DOHH2 (cell line): ENCODE results near the gene UTRN.

ENCODE experiments used
- H3F3A ChIP-seq: fragments of 200-600 bp; sonication (generic), shearing (Covaris generic); 2 replicates; pipeline ENCODE4 v1.6.0; 2016; ENCODE audit warnings: antibody characterized with exemption, mild to moderate bottlenecking; ENCODE audit not compliant: control insufficient read depth, insufficient read depth
- H3K27ac ChIP-seq: fragments of 200-600 bp; sonication (generic); 2 replicates; pipeline ENCODE4 v1.5.1; 2014; ENCODE audit warnings: low read depth, mild to moderate bottlenecking, low read length, moderate library complexity
- H3K27me3 ChIP-seq: fragments of 200-600 bp; sonication (generic); 2 replicates; pipeline ENCODE4 v1.6.1; 2014; ENCODE audit warnings: mild to moderate bottlenecking, low read length, mixed read lengths; ENCODE audit not compliant: control insufficient read depth
- H3K36me3 ChIP-seq: fragments of 200-600 bp; sonication (generic); 2 replicates; pipeline ENCODE4 v1.6.1; 2014; ENCODE audit warnings: mild to moderate bottlenecking, low read length, moderate library complexity, mixed read lengths; ENCODE audit not compliant: control insufficient read depth
- H3K4me1 ChIP-seq: fragments of 200-600 bp; sonication (generic); 2 replicates; pipeline ENCODE4 v1.6.1; 2014; ENCODE audit warnings: mild to moderate bottlenecking, low read length, mixed read lengths; ENCODE audit not compliant: control insufficient read depth
- H3K4me2 ChIP-seq: fragments of 200-600 bp; sonication (generic); 2 replicates; pipeline ENCODE4 v1.6.0; 2014; ENCODE audit warnings: mild to moderate bottlenecking, low read length, moderate library complexity
- H3K4me3 ChIP-seq: fragments of 200-600 bp; sonication (generic); 2 replicates; pipeline ENCODE4 v1.5.1; 2014; ENCODE audit warnings: mild to moderate bottlenecking, low read length, mixed read lengths
- H3K79me2 ChIP-seq: fragments of 200-600 bp; sonication (generic); 2 replicates; pipeline ENCODE4 v1.6.1; 2014; ENCODE audit warnings: mild to moderate bottlenecking, low read length, mixed read lengths; ENCODE audit not compliant: control insufficient read depth
- H3K9me2 ChIP-seq: fragments of 200-600 bp; sonication (generic); replicated peaks from 2 replicates; pipeline ENCODE4 v1.6.1; 2014; ENCODE audit warnings: mild to moderate bottlenecking, low read length, mixed read lengths; ENCODE audit not compliant: control insufficient read depth
- H3K9me3 ChIP-seq: fragments of 200-600 bp; sonication (generic); 2 replicates; pipeline ENCODE4 v1.6.1; 2014; ENCODE audit warnings: antibody characterized with exemption, low read length, mixed read lengths; ENCODE audit not compliant: control insufficient read depth, insufficient read depth
- H4K20me1 ChIP-seq: fragments of 200-600 bp; sonication (generic); 2 replicates; pipeline ENCODE4 v1.6.0; 2014; ENCODE audit warnings: low read depth, mild to moderate bottlenecking, antibody characterized with exemption, low read length, moderate library complexity; ENCODE audit not compliant: control insufficient read depth, insufficient read depth
- EZH2phosphoT487 ChIP-seq: fragments of 200-600 bp; sonication (generic); IDR thresholded peaks from 2 replicates; pipeline ENCODE4 v1.6.1; 2017; ENCODE audit warnings: borderline replicate concordance, mild to moderate bottlenecking, antibody characterized with exemption, low read length, moderate library complexity, mixed read lengths
- TF ChIP-seq, protein P1 (sequence below): fragments of 200-600 bp; sonication (generic); IDR thresholded peaks from one replicate; pipeline ENCODE4 v1.5.1; 2014; ENCODE audit warnings: antibody characterized with exemption, mild to moderate bottlenecking, low read depth, low read length; ENCODE audit not compliant: poor library complexity, severe bottlenecking

The UTRN gene

DNA sequence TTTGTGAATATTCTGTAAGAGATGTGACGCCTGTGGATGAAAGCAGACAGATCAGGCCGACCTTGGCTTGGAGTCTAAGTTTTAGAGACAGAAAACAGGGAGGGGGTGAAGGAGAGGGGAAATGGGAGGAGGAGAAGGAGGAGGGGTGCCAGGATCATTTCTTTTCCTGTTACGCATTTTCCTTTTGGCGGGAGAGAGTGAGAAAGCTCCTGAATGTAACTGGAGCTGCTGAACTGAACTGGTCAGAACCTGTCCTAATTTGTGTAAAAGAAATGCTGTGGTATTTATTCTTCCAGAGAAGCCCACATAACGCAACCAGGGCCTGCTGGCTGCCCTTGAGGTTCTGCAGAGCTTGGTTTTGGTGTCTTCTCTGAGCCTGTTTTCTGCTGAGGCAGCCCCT is 41.9 kb downstream of the UTRN start:
- Histone ChIP-seq H3K27me3 (peaks cover 34% of the 10 kb centered on the region), H3K9me2 (no peaks in the 10 kb centered on the region), H3K9me3 (no peaks in the 10 kb centered on the region), H3K36me3 (no peaks in the 10 kb centered on the region), H3F3A (no peaks in the 10 kb centered on the region), H3K79me2 (no peaks in the 10 kb centered on the region), H3K4me3 (no peak overlapping the region), H3K4me1 (no peaks in the 10 kb centered on the region), H4K20me1 (no peaks in the 10 kb centered on the region), H3K27ac (no peak overlapping the region), H3K4me2 (no peak overlapping the region)
- no peak for TF ChIP-seq EZH2phosphoT487
- TF ChIP-seq, protein P1, sequence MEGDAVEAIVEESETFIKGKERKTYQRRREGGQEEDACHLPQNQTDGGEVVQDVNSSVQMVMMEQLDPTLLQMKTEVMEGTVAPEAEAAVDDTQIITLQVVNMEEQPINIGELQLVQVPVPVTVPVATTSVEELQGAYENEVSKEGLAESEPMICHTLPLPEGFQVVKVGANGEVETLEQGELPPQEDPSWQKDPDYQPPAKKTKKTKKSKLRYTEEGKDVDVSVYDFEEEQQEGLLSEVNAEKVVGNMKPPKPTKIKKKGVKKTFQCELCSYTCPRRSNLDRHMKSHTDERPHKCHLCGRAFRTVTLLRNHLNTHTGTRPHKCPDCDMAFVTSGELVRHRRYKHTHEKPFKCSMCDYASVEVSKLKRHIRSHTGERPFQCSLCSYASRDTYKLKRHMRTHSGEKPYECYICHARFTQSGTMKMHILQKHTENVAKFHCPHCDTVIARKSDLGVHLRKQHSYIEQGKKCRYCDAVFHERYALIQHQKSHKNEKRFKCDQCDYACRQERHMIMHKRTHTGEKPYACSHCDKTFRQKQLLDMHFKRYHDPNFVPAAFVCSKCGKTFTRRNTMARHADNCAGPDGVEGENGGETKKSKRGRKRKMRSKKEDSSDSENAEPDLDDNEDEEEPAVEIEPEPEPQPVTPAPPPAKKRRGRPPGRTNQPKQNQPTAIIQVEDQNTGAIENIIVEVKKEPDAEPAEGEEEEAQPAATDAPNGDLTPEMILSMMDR, result no peak

DNA sequence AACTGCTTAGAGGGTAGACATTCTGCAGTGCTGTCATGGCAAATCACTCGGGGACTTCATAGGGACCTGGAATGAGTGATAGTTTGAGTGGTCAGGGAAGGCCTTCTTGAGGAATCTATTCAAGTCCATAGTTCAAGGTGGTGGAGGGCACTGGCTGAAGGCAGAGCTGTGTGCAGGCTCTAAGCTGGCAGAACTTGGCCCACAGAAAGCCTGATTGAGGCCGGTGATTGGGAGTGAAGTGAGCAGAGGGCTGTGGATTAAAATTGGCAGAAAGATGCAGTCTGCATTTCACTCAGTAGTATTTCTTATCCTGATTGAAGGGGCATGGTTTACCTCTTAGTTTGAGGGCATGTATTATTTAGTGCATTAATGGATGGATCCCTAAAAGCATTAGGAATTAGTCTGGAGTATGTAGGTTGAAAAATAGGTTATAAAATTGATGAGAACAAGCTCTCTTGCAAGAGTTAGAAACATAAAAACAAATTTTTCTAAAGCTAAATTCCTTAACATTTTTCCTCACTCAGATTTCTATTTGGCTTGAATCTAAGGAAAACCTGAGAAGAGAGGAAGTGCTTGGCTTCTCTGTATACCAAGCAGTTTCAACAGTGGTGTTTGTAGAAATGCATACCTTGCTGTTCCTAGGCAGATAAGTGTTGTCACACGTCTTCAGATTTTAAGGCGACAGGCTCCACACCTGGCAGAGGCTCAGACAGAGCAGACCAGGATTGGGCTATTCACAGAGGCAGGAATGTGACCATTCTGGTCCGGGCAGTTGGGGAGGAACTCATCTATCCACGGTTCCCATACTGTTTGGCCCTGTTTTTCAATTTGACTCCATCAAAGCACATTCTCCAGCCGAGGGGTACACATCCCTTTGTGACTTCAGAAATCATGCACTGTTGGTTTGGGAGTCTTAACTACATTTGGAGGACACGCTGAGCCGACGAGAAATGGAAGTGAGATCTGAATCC is 45.2 kb downstream of the UTRN start:
- H4K20me1 ChIP-seq, result peaks cover 4% of the 10 kb centered on the region; the same call in 1 of the 2 replicates
- H3F3A ChIP-seq, result peaks cover 6% of the 10 kb centered on the region
- TF ChIP-seq, protein P1, result no peak
- TF ChIP-seq EZH2phosphoT487, result no peak
- H3K4me1 ChIP-seq, result peaks cover 21% of the 10 kb centered on the region
- H3K27ac ChIP-seq, result no peak overlapping the region
- no peaks in the 10 kb centered on the region for H3K9me3 ChIP-seq
- H3K36me3 ChIP-seq, result no peaks in the 10 kb centered on the region
- H3K79me2 ChIP-seq, result no peaks in the 10 kb centered on the region
- H3K4me3 ChIP-seq, result no peak overlapping the region
- H3K4me2 ChIP-seq, result no peak overlapping the region
- peaks cover 49% of the 10 kb centered on the region for H3K27me3 ChIP-seq
- H3K9me2 ChIP-seq, result no peaks in the 10 kb centered on the region

DNA sequence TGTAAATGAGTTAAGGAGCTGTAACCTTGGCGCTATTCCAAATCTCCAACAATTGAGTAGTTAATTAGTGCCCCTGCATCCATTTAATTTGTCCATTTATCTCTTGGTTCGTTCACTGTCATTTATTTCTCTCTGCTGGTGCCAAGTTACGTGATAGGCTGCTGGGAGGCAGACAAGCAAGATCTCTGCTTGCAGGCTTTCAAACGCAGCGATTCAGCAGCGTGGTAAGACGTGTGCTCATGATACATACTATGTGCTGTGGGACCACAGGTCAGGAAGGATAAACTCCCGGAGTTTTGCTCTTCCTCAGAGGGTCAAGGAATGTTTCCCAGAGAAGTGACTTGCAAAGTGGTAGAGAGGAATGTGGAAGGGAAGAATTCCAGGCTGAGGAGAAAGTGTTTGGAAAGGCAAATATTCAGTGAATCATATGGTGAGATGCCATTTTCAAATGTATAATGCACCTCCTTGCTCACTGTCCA is 46.4 kb downstream of the UTRN start:
- H3K4me3 ChIP-seq, result no peak overlapping the region
- no peaks in the 10 kb centered on the region for H3K9me2 ChIP-seq
- no peaks in the 10 kb centered on the region for H3K9me3 ChIP-seq
- H3K4me2 ChIP-seq, result no peak overlapping the region
- peaks cover 6% of the 10 kb centered on the region for H3F3A ChIP-seq
- no peak overlapping the region for H3K27ac ChIP-seq
- peaks cover 56% of the 10 kb centered on the region for H3K27me3 ChIP-seq
- H3K4me1 ChIP-seq, result peaks cover 31% of the 10 kb centered on the region
- H3K79me2 ChIP-seq, result no peaks in the 10 kb centered on the region
- H3K36me3 ChIP-seq, result no peaks in the 10 kb centered on the region
- no peak for TF ChIP-seq EZH2phosphoT487
- TF ChIP-seq, protein P1, result no peak
- peaks cover 9% of the 10 kb centered on the region; the same call in 1 of the 2 replicates for H4K20me1 ChIP-seq
